ENCODE measurements around the gene DCAF15.

The DCAF15 gene

GRCh38 chr19:13995017-13995728 is 42.9 kb downstream of the DCAF15 start:
- no peak for DNase-seq (ENCODE audit: low read depth in 2 of 2)

GRCh38 chr19:13995878-13996765 is 43.8 kb downstream of the DCAF15 start:
- no peak for DNase-seq (ENCODE audit: low read depth in 2 of 2)

GRCh38 chr19:13996928-13997630 is 44.8 kb downstream of the DCAF15 start:
- no peak for DNase-seq (ENCODE audit: low read depth in 2 of 2)

- DNase-seq (ENCODE audit: low read depth in 2 of 2): no peak
Observed at GRCh38 chr19:13997631-13997962, 45.3 kb downstream of the DCAF15 start.

GRCh38 chr19:13998426-13998825 is 46.1 kb downstream of the DCAF15 start:
- no peak for DNase-seq (ENCODE audit: low read depth in 2 of 2)

- DNase-seq (ENCODE audit: low read depth in 2 of 2): no peak
Observed at GRCh38 chr19:13999085-13999484, 46.8 kb downstream of the DCAF15 start.

- no peak for DNase-seq (ENCODE audit: low read depth in 2 of 2)
Observed at GRCh38 chr19:14000691-14001375, 48.5 kb downstream of the DCAF15 start.

GRCh38 chr19:14002571-14003250 is 50.4 kb downstream of the DCAF15 start:
- DNase-seq (ENCODE audit: low read depth in 2 of 2): no peak

GRCh38 chr19:14003251-14004055 is 51.1 kb downstream of the DCAF15 start:
- DNase-seq (ENCODE audit: low read depth in 2 of 2): no peak

- DNase-seq (ENCODE audit: low read depth in 2 of 2): no peak
Observed at GRCh38 chr19:14004619-14005348, 52.5 kb downstream of the DCAF15 start.

- DNase-seq (ENCODE audit: low read depth in 2 of 2): peak; percentile 85 to 92
Observed at GRCh38 chr19:14005349-14006084, 53.2 kb downstream of the DCAF15 start.

GRCh38 chr19:14006085-14006765 is 53.9 kb downstream of the DCAF15 start, which contains the start of gene RFX1:
TSS of gene RFX1 (minus strand) at chr19:14006320. CDS start at chr19:13993843, 12,477 bp downstream.
- peak; percentile 99 to 100 for DNase-seq (ENCODE audit: low read depth in 2 of 2)

GRCh38 chr19:14006766-14007562 is 54.7 kb downstream of the DCAF15 start:
- no peak for DNase-seq (ENCODE audit: low read depth in 2 of 2)
